PFSK-1 (cell line): ENCODE results near the gene FAM184B.

Experiments used
- FOXP2 ChIP-seq: optimal IDR thresholded peaks from 2 replicates; pipeline ENCODE3; 2011; ENCODE audit warnings: borderline replicate concordance, control low read depth, inconsistent platforms; ENCODE audit not compliant: insufficient read depth; ENCODE audit errors: extremely low read length, extremely low read depth
- POLR2AphosphoS5 ChIP-seq: IDR thresholded peaks from 2 replicates; pipeline ENCODE4 v1.6.1; 2012; ENCODE audit warnings: low read depth, mild to moderate bottlenecking, control low read depth, low read length, moderate library complexity
- SIN3A ChIP-seq: IDR thresholded peaks from 2 replicates; pipeline ENCODE4 v1.6.1; 2012; ENCODE audit warnings: mild to moderate bottlenecking, low read length, moderate library complexity, borderline replicate concordance; ENCODE audit not compliant: insufficient read depth
- TF ChIP-seq, protein P1 (sequence below), 2 experiments: IDR thresholded peaks; 2 replicates each; pipeline versions ENCODE4 v1.6.1 to v1.8.0; 2011 to 2012; ENCODE audit warnings: low read depth in 2 of 2, low read length in 2 of 2, control low read depth in 1 of 2, inconsistent platforms in 1 of 2, mild to moderate bottlenecking in 1 of 2, moderate library complexity in 1 of 2; ENCODE audit not compliant: insufficient read depth in 1 of 2

DNA sequence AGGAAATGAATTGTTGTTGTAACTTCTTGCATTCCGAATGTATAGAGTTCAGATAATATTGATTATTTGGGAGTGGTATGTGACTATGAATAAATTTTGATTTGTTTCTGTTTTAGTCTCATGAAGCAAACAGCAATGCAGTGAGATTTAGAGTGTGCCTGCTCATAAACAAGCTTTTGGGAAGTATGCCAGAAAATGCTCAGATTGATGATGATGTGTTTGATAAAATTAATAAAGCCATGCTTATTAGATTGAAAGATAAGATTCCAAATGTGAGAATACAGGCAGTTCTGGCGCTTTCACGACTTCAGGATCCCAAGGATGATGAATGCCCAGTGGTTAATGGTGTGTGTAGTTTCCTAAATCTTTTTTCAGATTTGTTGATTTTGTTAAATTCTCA lies 31.4 kb upstream of the FAM184B start:
- TF ChIP-seq POLR2AphosphoS5 (no peak), FOXP2 (no peak), SIN3A (no peak)
- TF ChIP-seq, protein P1, sequence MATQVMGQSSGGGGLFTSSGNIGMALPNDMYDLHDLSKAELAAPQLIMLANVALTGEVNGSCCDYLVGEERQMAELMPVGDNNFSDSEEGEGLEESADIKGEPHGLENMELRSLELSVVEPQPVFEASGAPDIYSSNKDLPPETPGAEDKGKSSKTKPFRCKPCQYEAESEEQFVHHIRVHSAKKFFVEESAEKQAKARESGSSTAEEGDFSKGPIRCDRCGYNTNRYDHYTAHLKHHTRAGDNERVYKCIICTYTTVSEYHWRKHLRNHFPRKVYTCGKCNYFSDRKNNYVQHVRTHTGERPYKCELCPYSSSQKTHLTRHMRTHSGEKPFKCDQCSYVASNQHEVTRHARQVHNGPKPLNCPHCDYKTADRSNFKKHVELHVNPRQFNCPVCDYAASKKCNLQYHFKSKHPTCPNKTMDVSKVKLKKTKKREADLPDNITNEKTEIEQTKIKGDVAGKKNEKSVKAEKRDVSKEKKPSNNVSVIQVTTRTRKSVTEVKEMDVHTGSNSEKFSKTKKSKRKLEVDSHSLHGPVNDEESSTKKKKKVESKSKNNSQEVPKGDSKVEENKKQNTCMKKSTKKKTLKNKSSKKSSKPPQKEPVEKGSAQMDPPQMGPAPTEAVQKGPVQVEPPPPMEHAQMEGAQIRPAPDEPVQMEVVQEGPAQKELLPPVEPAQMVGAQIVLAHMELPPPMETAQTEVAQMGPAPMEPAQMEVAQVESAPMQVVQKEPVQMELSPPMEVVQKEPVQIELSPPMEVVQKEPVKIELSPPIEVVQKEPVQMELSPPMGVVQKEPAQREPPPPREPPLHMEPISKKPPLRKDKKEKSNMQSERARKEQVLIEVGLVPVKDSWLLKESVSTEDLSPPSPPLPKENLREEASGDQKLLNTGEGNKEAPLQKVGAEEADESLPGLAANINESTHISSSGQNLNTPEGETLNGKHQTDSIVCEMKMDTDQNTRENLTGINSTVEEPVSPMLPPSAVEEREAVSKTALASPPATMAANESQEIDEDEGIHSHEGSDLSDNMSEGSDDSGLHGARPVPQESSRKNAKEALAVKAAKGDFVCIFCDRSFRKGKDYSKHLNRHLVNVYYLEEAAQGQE (IDR thresholded peaks at IDR 0.05; ENCODE audit: insufficient read depth in 1 of 2, low read depth in 2 of 2, low read length in 2 of 2), result no peak
